OCI-LY1 (cell line): ENCODE measurements around the gene USP13.

Experiments
- H2AFZ ChIP-seq: fragments of 200-600 bp; sonication (generic), shearing (Covaris generic); 2 replicates; pipeline ENCODE4 v1.6.0; 2014; ENCODE audit warnings: antibody characterized with exemption, mild to moderate bottlenecking, low read length
- H3F3A ChIP-seq: fragments of 200-600 bp; sonication (generic), shearing (Covaris generic); 2 replicates; pipeline ENCODE4 v1.6.0; 2014; ENCODE audit warnings: mild to moderate bottlenecking, antibody characterized with exemption, low read length, moderate library complexity; ENCODE audit not compliant: insufficient read depth
- H3K27ac ChIP-seq: fragments of 200-600 bp; sonication (generic); 2 replicates; pipeline ENCODE4 v1.5.1; 2014; ENCODE audit warnings: low read length, mixed run types, mild to moderate bottlenecking, low read depth; ENCODE audit not compliant: poor library complexity, severe bottlenecking
- H3K27me3 ChIP-seq: fragments of 200-600 bp; sonication (generic); 2 replicates; pipeline ENCODE4 v1.6.0; 2014; ENCODE audit warnings: antibody characterized with exemption, mild to moderate bottlenecking, low read length, moderate library complexity; ENCODE audit not compliant: insufficient read depth
- H3K36me3 ChIP-seq: fragments of 200-600 bp; sonication (generic); 2 replicates; pipeline ENCODE4 v1.6.1; 2014; ENCODE audit warnings: mild to moderate bottlenecking, antibody characterized with exemption, low read length, moderate library complexity, mixed read lengths; ENCODE audit not compliant: insufficient read depth
- H3K4me1 ChIP-seq: fragments of 200-600 bp; sonication (generic); 2 replicates; pipeline ENCODE4 v1.5.1; 2014; ENCODE audit warnings: mild to moderate bottlenecking, low read length, moderate library complexity; ENCODE audit not compliant: insufficient read depth, severe bottlenecking
- H3K4me2 ChIP-seq: fragments of 200-600 bp; sonication (generic), shearing (Covaris generic); 2 replicates; pipeline ENCODE4 v1.6.1; 2014; ENCODE audit warnings: low read length
- H3K4me3 ChIP-seq: fragments of 200-600 bp; sonication (generic); 2 replicates; pipeline ENCODE4 v1.5.1; 2014; ENCODE audit warnings: low read length, low read depth, mild to moderate bottlenecking, mixed read lengths; ENCODE audit not compliant: poor library complexity, severe bottlenecking
- H3K79me2 ChIP-seq: fragments of 200-600 bp; shearing (Covaris generic); 2 replicates; pipeline ENCODE4 v1.6.1; 2016; ENCODE audit warnings: mixed run types, low read length, mixed read lengths; ENCODE audit not compliant: insufficient read depth
- H3K9ac ChIP-seq: fragments of 200-600 bp; sonication (generic), shearing (Covaris generic); 2 replicates; pipeline ENCODE4 v1.6.1; 2014; ENCODE audit warnings: mild to moderate bottlenecking, low read length, mixed read lengths
- H3K9me2 ChIP-seq: fragments of 200-600 bp; sonication (generic), shearing (Covaris generic); 2 replicates; pipeline ENCODE4 v1.6.1; 2014; ENCODE audit warnings: low read depth, mild to moderate bottlenecking, low read length, mixed read lengths
- H3K9me3 ChIP-seq: fragments of 200-600 bp; shearing (Covaris generic); 2 replicates; pipeline ENCODE4 v1.6.1; 2014; ENCODE audit warnings: low read length, mixed read lengths
- H4K20me1 ChIP-seq: fragments of 200-600 bp; sonication (generic), shearing (Covaris generic); 2 replicates; pipeline ENCODE4 v1.6.0; 2016; ENCODE audit warnings: mild to moderate bottlenecking, low read length; ENCODE audit not compliant: insufficient read depth
- CTCF ChIP-seq: fragments of 200-600 bp; sonication (generic), shearing (Covaris generic); IDR thresholded peaks from 2 replicates; pipeline ENCODE4 v1.5.1; 2017; ENCODE audit warnings: mild to moderate bottlenecking, antibody characterized with exemption, low read length, moderate library complexity, mixed read lengths
- EZH2 ChIP-seq: fragments of 200-600 bp; sonication (generic), shearing (Covaris generic); IDR thresholded peaks from 2 replicates; pipeline ENCODE4 v1.8.0; 2017; ENCODE audit warnings: borderline replicate concordance, mixed run types, mild to moderate bottlenecking, antibody characterized with exemption, low read length, moderate library complexity, mixed read lengths

Gene USP13

GRCh38 chr3:179768080-179768479 lies 115.2 kb downstream of the USP13 start:
- Histone ChIP-seq H2AFZ (no peak overlapping the region), H3K36me3 (peaks cover 86% of the 10 kb centered on the region), H3K9ac (no peak overlapping the region), H3K4me2 (no peak overlapping the region), H3K4me1 (peaks cover 7% of the 10 kb centered on the region), H3K9me2 (no peaks in the 10 kb centered on the region), H3K79me2 (no peaks in the 10 kb centered on the region), H3K27ac (no peak overlapping the region), H4K20me1 (no peaks in the 10 kb centered on the region), H3K9me3 (no peaks in the 10 kb centered on the region), H3K27me3 (no peaks in the 10 kb centered on the region), H3F3A (0 out of 2 replicates have a peak, but pooled peaks cover 3% of the 10 kb centered on the region), H3K4me3 (no peak overlapping the region)
- peak; percentile 56 for TF ChIP-seq CTCF
- no peak for TF ChIP-seq EZH2

GRCh38 chr3:179769411-179770247 lies 116.8 kb downstream of the USP13 start:
- no peak for TF ChIP-seq EZH2
- no peak for TF ChIP-seq CTCF
- Histone ChIP-seq H3K79me2 (no peaks in the 10 kb centered on the region), H3K27me3 (no peaks in the 10 kb centered on the region), H3K9me2 (no peaks in the 10 kb centered on the region), H4K20me1 (no peaks in the 10 kb centered on the region), H3K27ac (no peak overlapping the region), H3K4me3 (no peak overlapping the region), H3K4me1 (peaks cover 7% of the 10 kb centered on the region), H3K36me3 (peaks cover 86% of the 10 kb centered on the region), H3K4me2 (no peak overlapping the region), H3F3A (0 out of 2 replicates have a peak, but pooled peaks cover 3% of the 10 kb centered on the region), H3K9ac (no peak overlapping the region), H2AFZ (no peak overlapping the region), H3K9me3 (0 out of 2 replicates have a peak, but pooled peaks cover 2% of the 10 kb centered on the region)

- Histone ChIP-seq H3K4me2 (no peak overlapping the region), H2AFZ (no peak overlapping the region), H3K4me1 (peaks cover 7% of the 10 kb centered on the region), H3K9me3 (0 out of 2 replicates have a peak, but pooled peaks cover 2% of the 10 kb centered on the region), H3K4me3 (no peak overlapping the region), H3K79me2 (no peaks in the 10 kb centered on the region), H3K36me3 (peaks cover 82% of the 10 kb centered on the region), H3K9ac (no peak overlapping the region), H4K20me1 (no peaks in the 10 kb centered on the region), H3K9me2 (no peaks in the 10 kb centered on the region), H3K27me3 (no peaks in the 10 kb centered on the region), H3F3A (0 out of 2 replicates have a peak, but pooled peaks cover 3% of the 10 kb centered on the region), H3K27ac (no peak overlapping the region)
- TF ChIP-seq CTCF (no peak), EZH2 (no peak)
Observed at GRCh38 chr3:179771797-179772196, 119.0 kb downstream of the USP13 start.
